Omental fat pad (tissue), 4 donors: ENCODE results near the gene RUNX1. TPM values are rescaled to one million over a fixed set of nuclear protein-coding genes. Genes with fewer than 3 reads are reported as not detected.

Experiments used
- ATAC-seq: fragments of 150-250 bp; one replicate; pipeline ENCODE4 v1.9.1; 2016; ENCODE audit warnings: mild to moderate bottlenecking, moderate library complexity; ENCODE audit not compliant: low FRiP score
- DNase-seq: peaks from one replicate; pipeline ENCODE4 v3.0.0-alpha.2; 2019; ENCODE audit warnings: low spot score
- total RNA-seq, 4 donors: library from RNA; depleted of rRNA; stranded (reverse); fragments of >200 nt; gene quantifications; one replicate each; pipeline ENCODE4 v1.1.0, GENCODE V29; 2016
- TF ChIP-seq, protein P1 (sequence below), 3 donors: fragments of 450-650 bp; IDR thresholded peaks; one replicate each; pipeline ENCODE4 v1.5.1; 2016 to 2017; ENCODE audit warnings: antibody characterized with exemption in 3 of 3, mild to moderate bottlenecking in 3 of 3, moderate library complexity in 2 of 3

Gene RUNX1
- total RNA-seq, 4 donors from 2014 or later: 21.1 to 75.9 (median 30.2) TPM

DNA sequence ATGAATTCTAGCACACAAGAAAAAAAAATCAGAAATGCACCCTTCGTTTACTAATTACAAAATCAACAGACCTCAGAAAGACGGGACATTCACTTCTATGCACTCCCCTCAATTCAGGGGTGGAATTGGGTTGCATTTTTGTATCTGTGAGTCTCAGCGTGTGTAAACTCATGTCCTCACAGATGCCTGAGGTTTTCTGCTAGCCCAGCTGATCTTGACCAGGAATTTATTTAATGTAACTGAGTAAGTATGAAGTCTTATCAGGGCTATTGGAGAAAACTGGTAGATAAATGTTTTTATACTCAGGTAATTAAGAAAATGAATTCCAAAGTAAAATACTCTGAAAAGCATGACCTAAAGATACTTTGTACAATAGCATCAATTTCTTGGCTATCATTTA, 167.7 kb downstream of the RUNX1 start:
- no peak for ATAC-seq

DNA sequence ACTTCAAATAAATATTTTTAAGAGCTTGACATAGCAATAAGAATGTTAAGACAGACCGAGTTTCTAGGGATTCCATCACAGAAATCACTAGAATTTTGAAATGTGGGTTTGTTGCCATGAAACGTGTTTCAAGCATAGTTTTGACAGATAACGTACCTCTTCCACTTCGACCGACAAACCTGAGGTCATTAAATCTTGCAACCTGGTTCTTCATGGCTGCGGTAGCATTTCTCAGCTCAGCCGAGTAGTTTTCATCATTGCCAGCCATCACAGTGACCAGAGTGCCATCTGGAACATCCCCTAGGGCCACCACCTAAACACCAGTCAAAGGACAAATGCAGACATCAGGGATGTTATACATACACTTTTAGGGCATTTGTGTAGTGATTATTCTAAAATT, 168.7 kb downstream of the RUNX1 start:
- no peak for DNase-seq
- TF ChIP-seq, protein P1, sequence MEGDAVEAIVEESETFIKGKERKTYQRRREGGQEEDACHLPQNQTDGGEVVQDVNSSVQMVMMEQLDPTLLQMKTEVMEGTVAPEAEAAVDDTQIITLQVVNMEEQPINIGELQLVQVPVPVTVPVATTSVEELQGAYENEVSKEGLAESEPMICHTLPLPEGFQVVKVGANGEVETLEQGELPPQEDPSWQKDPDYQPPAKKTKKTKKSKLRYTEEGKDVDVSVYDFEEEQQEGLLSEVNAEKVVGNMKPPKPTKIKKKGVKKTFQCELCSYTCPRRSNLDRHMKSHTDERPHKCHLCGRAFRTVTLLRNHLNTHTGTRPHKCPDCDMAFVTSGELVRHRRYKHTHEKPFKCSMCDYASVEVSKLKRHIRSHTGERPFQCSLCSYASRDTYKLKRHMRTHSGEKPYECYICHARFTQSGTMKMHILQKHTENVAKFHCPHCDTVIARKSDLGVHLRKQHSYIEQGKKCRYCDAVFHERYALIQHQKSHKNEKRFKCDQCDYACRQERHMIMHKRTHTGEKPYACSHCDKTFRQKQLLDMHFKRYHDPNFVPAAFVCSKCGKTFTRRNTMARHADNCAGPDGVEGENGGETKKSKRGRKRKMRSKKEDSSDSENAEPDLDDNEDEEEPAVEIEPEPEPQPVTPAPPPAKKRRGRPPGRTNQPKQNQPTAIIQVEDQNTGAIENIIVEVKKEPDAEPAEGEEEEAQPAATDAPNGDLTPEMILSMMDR (IDR thresholded peaks at IDR 0.05): no peak
- no peak for ATAC-seq

More for the DNA sequence above, 167.7 kb downstream of the RUNX1 start:
- TF ChIP-seq, protein P1 (IDR thresholded peaks at IDR 0.05): no peak
- DNase-seq: no peak

DNA sequence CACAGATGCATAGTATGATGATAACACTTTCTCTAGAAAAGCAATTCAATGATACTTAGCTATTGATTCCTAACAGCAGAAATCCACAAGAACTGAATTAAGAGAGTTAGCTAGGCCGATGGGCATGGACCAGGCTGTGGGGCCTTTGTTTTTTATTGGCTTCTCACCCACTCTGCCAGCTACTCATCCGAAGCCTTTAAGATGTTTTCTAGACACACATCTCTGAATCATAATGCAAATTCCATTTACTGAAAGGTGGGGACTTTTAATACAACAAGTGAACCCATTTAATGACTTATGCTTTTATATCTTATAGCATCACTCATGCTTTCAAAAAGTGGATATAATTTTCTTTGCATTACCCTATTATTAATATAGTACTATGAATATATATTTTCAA, 170.2 kb downstream of the RUNX1 start:
- TF ChIP-seq, protein P1 (IDR thresholded peaks at IDR 0.05): no peak
- ATAC-seq: no peak
- no peak for DNase-seq

DNA sequence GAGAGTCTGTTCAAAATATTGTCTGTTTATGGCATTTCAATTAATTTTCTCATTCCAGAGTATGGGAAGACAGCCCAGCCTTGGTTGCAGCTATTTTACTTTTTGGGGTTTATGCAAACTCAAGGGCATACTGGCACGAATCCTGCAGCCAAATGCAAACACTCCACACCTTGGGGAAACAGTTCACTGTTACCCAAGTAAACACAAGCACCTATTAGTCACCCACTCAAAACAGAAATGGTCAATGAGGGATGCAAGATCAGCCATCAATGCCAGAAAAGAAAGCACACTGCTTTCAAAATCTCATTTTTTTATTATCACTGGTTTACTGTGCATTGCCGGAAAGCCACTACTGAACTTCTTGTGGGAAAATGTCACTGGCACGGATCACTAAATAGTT, 170.6 kb downstream of the RUNX1 start:
- DNase-seq (no peak), ATAC-seq (no peak)
- TF ChIP-seq, protein P1 (IDR thresholded peaks at IDR 0.05): no peak

DNA sequence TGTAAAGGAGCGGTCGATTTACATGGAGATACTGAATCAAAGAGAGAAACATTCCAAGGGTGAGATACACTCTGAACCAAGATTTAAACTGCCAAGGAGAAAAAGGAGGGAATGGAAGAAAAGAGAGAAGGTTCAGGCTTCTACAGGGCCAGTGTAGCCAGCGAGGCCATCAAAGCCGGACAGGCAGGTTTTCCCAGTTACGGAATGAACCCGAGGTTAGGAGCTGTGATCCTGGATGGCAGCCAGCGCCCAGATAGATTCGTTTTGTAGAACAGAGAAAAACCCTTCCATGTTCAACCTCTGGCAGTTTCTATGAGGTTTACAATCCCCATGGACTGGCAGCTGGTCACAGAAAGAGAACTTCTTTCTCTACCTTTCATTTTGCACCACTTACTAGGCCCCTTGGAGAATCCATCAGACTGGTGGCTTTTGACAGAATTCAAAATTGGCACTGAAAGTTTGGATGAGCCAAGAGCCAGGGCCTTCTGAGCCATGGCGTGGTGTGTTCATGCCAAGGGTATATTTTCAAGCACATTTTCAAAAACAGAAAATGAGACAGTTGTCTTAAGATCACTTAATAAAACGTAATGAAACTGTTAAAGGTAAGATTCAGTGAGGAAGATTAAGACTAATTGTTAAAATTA, 171.5 kb downstream of the RUNX1 start:
- DNase-seq (no peak), ATAC-seq (no peak)
- TF ChIP-seq, protein P1 (IDR thresholded peaks at IDR 0.05): no peak

DNA sequence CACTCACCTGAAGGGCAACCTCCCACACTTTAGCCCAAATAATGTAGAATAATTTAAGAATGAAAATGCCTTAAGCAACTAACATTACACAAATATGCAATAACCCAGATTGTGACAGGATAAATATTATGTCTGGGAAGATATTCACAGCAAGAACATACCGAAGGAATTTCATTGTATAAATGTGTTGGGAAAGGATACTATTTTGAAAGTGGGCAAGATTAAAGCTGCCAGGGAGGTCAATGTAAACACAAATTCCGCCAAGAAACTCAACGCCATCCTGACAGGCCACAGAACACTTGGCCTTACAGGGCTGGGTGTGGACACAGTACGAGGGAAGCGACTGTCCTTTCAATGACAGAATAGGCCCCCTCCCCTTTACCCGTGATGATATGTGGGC, 173.3 kb downstream of the RUNX1 start:
- DNase-seq (no peak), ATAC-seq (no peak)
- TF ChIP-seq, protein P1 (IDR thresholded peaks at IDR 0.05): no peak
